Measurements from ENCODE around the gene SFMBT2.

SFMBT2 gene

GRCh38 chr10:7277867-7278266 is 133.0 kb downstream of the SFMBT2 start:
- TF ChIP-seq CTCF (conservative IDR thresholded peaks at IDR 0.05; ENCODE audit: control insufficient read depth, insufficient read depth, low read depth, low read length): no peak
- H3K4me3 ChIP-seq (ENCODE audit: control insufficient read depth, low read depth, low read length): no peak overlapping the region
- no peak for DNase-seq (ENCODE audit: low read depth)

DNA sequence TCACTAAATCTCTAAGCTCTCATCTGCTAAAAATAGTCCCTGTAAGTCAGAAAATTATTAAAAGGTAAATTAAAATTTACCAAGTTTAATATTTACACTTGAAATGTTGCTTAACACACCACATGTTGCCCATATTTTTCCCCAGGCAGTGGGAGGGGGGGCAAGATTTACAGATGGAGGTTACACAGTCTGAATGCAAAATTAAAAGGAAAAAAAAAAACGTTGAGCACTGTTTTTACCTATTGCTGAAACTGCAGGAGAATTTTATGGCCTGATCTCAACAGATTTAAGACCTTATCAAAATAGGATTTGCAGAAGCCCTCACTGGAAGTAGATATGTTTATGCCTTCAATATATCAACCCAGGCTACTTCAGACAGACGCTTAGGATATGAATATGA is 133.4 kb downstream of the SFMBT2 start:
- TF ChIP-seq CTCF (conservative IDR thresholded peaks at IDR 0.05; ENCODE audit: control insufficient read depth, insufficient read depth, low read depth, low read length): no peak
- DNase-seq (ENCODE audit: low read depth): no peak
- no peak overlapping the region for H3K4me3 ChIP-seq (ENCODE audit: control insufficient read depth, low read depth, low read length)

DNA sequence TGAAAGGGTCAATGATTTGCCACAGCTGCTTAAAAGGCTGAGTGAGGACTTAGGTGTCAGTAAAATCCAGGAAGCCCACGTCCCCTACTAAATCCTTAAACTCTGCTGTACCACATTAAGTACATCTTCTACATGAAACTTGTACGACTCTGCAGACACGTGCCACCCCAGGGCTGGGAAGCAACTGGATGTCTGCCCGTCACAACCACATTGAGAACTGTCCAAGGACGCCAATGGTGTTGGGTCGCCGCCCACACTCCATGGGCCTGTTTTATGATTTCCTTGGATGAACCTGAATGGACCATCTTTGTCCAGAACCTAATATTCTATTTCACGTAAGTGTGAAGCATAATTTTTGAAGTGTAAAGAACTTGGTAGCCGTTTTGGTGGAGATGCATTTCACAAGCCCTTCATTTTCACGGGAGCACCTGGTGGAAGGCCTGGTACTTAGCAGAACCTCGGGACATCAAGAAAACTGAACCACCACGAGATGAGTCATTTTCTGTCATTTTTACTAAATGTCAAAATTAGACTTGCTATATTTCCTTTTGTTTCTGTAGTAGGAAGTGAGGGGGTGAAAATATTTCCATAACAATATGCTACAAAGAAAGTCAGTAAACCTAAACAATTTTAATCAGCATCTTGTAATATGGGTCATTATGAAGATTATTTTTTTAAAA is 134.9 kb downstream of the SFMBT2 start:
- TF ChIP-seq CTCF (conservative IDR thresholded peaks at IDR 0.05; ENCODE audit: control insufficient read depth, insufficient read depth, low read depth, low read length): no peak
- no peak overlapping the region for H3K4me3 ChIP-seq (ENCODE audit: control insufficient read depth, low read depth, low read length)
- DNase-seq (ENCODE audit: low read depth): no peak

GRCh38 chr10:7274293-7274692 is 136.5 kb downstream of the SFMBT2 start:
- H3K4me3 ChIP-seq (ENCODE audit: control insufficient read depth, low read depth, low read length): no peak overlapping the region
- no peak for TF ChIP-seq CTCF (conservative IDR thresholded peaks at IDR 0.05; ENCODE audit: control insufficient read depth, insufficient read depth, low read depth, low read length)
- no peak for DNase-seq (ENCODE audit: low read depth)

GRCh38 chr10:7272008-7272407 is 138.8 kb downstream of the SFMBT2 start:
- no peak overlapping the region for H3K4me3 ChIP-seq (ENCODE audit: control insufficient read depth, low read depth, low read length)
- no peak for TF ChIP-seq CTCF (conservative IDR thresholded peaks at IDR 0.05; ENCODE audit: control insufficient read depth, insufficient read depth, low read depth, low read length)

DNA sequence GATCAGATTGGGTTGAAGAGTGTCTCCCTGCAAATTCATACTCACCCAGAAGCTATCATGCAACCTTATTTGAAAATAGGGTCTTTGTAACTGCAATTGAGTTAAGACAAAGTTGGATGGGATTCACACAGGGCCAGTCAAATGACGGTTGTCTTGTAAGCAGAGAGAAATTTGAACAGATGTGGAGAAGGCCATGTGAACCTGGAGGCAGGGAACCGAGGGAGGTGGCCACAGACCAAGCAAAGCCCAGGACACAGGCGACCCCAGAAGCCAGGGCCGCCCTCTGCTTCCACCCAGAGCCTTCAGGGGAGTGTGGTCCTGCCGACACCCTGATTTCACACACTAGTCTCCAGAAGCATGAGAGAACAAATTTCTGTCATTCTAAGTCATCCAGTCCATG is 140.8 kb downstream of the SFMBT2 start:
- TF ChIP-seq CTCF (conservative IDR thresholded peaks at IDR 0.05; ENCODE audit: control insufficient read depth, insufficient read depth, low read depth, low read length): no peak

More at GRCh38 chr10:7272008-7272407, 138.8 kb downstream of the SFMBT2 start:
- no peak for DNase-seq (ENCODE audit: low read depth)

DNA sequence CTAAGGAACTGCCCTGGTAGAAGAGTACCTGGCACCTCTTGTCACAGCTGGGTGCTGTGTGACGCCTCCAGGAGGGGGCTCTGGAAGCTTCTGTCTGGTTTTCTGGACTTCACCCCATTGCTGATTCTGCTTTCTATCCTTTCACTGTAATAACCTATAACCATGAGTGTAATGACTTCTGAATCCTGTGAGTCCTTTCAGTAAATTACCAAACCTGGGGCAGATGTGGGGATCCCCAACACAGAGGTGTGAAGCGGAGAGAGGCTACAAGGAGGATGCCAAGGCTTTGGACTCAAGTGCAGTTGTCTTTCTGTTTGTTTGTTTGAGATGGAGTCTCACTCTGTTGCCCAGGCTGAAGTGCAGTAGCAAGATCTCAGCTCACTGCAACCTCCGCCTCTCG is 143.7 kb downstream of the SFMBT2 start:
- no peak for TF ChIP-seq CTCF (conservative IDR thresholded peaks at IDR 0.05; ENCODE audit: control insufficient read depth, insufficient read depth, low read depth, low read length)
- no peak overlapping the region for H3K4me3 ChIP-seq (ENCODE audit: control insufficient read depth, low read depth, low read length)
- no peak for DNase-seq (ENCODE audit: low read depth)

More for the DNA sequence above, 140.8 kb downstream of the SFMBT2 start:
- DNase-seq (ENCODE audit: low read depth): no peak
- H3K4me3 ChIP-seq (ENCODE audit: control insufficient read depth, low read depth, low read length): no peak overlapping the region

All from fibroblast of mammary gland (primary cell).